Prostate gland (tissue), 2 donors: ENCODE data around the gene SRP72.

Experiments used
- POLR2A ChIP-seq: fragments of 450-650 bp; IDR thresholded peaks from one replicate; pipeline ENCODE4 v1.6.1; 2016; ENCODE audit warnings: antibody characterized with exemption, mild to moderate bottlenecking
- TF ChIP-seq, protein P1 (sequence below), 4 experiments: fragments of 200-600 bp in 2 of 4; fragments of 450-650 bp in 2 of 4; sonication (generic) in 2 of 4; IDR thresholded peaks; 1 replicate in 3 of 4; 2 replicates in 1 of 4; pipeline ENCODE4 v1.5.1; 2016 to 2019; ENCODE audit warnings: antibody characterized with exemption in 4 of 4, mild to moderate bottlenecking in 2 of 4, moderate library complexity in 2 of 4

- TF ChIP-seq, protein P1, sequence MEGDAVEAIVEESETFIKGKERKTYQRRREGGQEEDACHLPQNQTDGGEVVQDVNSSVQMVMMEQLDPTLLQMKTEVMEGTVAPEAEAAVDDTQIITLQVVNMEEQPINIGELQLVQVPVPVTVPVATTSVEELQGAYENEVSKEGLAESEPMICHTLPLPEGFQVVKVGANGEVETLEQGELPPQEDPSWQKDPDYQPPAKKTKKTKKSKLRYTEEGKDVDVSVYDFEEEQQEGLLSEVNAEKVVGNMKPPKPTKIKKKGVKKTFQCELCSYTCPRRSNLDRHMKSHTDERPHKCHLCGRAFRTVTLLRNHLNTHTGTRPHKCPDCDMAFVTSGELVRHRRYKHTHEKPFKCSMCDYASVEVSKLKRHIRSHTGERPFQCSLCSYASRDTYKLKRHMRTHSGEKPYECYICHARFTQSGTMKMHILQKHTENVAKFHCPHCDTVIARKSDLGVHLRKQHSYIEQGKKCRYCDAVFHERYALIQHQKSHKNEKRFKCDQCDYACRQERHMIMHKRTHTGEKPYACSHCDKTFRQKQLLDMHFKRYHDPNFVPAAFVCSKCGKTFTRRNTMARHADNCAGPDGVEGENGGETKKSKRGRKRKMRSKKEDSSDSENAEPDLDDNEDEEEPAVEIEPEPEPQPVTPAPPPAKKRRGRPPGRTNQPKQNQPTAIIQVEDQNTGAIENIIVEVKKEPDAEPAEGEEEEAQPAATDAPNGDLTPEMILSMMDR (IDR thresholded peaks at IDR 0.05): no peak
- TF ChIP-seq POLR2A: no peak
Measured at GRCh38 chr4:56462157-56462556, 5.3 kb upstream of the SRP72 start.
